OCI-LY7 (cell line): ENCODE data around the gene DDX21.

Experiments used
- EZH2phosphoT487 ChIP-seq: fragments of 200-600 bp; sonication (generic); IDR thresholded peaks from 2 replicates; pipeline ENCODE4 v1.6.1; 2018; ENCODE audit warnings: low read depth, borderline replicate concordance, mild to moderate bottlenecking, mixed run types, antibody characterized with exemption, low read length, moderate library complexity, mixed read lengths
- TF ChIP-seq, protein P1 (sequence below): fragments of 200-600 bp; sonication (generic); conservative IDR thresholded peaks from 2 replicates; pipeline ENCODE4 v1.5.1; 2014; ENCODE audit warnings: mild to moderate bottlenecking, antibody characterized with exemption, low read length, moderate library complexity, mixed read lengths

DNA sequence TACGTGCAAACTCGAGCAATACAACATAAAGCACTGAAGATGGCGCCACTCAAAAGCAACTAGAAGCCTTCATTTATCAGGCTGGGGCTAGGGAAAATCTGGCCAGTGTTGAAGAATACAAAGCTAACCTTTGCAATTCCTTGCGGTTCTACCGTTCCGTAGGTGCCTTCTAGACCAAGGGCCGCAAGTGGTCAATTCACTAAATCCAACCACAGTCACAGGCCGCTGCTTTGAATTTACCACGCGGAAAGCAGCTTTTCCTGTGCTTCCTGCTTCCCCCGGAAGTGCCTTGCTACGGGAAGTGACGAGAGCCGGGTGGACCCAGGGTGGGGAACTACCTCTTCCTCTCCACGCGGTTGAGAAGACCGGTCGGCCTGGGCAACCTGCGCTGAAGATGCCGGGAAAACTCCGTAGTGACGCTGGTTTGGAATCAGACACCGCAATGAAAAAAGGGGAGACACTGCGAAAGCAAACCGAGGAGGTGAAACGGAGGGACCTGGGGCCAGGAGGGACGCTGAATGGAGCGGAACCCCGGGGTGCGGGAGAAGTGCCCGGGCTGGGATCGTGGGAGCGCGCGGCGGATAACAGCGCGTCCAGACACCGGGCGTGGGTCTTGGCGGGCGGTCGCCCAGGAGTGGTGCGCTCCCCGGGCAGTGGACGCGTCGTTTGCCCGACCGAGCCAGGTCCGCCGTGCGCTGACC lies at the start of gene DDX21:
- TF ChIP-seq, protein P1, sequence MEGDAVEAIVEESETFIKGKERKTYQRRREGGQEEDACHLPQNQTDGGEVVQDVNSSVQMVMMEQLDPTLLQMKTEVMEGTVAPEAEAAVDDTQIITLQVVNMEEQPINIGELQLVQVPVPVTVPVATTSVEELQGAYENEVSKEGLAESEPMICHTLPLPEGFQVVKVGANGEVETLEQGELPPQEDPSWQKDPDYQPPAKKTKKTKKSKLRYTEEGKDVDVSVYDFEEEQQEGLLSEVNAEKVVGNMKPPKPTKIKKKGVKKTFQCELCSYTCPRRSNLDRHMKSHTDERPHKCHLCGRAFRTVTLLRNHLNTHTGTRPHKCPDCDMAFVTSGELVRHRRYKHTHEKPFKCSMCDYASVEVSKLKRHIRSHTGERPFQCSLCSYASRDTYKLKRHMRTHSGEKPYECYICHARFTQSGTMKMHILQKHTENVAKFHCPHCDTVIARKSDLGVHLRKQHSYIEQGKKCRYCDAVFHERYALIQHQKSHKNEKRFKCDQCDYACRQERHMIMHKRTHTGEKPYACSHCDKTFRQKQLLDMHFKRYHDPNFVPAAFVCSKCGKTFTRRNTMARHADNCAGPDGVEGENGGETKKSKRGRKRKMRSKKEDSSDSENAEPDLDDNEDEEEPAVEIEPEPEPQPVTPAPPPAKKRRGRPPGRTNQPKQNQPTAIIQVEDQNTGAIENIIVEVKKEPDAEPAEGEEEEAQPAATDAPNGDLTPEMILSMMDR, result peak; percentile 89
- TF ChIP-seq EZH2phosphoT487, result no peak
